Hindlimb muscle (tissue), 1 donor: ENCODE data around the gene C9orf72. TPM values are rescaled to one million over a fixed set of nuclear protein-coding genes. Genes with fewer than 3 reads are reported as not detected.

Experiments
- DNase-seq: peaks from one replicate; pipeline ENCODE4 v3.0.0-alpha.2; 2013
- polyA plus RNA-seq: library from polyadenylated mRNA; unstranded; fragments of 120-200 nt; gene quantifications from one replicate; pipeline ENCODE4 v1.2.1, GENCODE V29; 2013; ENCODE audit not compliant: insufficient read length

C9orf72 gene
- polyA plus RNA-seq, 1 donor = 17.7 TPM

DNA sequence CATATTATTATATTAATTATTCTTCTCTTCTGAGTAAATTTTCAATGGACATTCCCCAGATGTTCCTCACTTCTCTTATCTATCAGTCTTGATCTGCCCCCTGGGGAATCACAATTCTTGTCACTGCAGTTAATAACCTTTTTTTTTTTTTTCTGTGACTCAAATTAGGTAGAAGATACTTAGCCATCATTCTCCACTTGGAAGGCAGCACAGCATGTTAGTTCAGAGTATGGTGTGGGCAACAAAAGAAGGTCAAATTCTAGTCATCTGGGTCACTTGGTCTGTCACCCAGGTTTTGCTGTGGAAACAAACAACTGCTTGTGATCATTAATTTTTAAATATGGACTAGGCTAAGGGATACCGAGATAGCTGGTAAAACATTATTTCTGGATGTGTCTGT lies 35.5 kb downstream of the C9orf72 start:
- no peak for DNase-seq

DNA sequence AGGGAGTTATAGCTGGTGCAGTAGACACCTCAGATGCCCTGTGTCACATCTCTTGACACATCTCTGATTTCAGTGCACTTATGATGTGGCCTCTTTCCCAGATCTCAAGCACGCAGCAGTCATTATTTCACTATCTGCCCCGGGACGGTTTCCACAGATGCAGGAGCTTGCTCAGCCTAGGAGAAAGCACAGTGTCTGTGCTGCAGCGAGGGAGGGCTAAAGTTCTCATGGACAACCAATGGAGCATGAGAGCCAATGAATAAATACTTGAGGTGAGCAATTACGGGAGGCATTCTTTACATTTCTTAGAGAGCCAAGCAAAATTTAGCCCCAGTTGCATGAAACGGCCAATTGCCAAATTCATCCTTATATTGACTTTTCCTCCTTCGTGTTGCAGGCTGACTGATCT lies 36.2 kb downstream of the C9orf72 start:
- DNase-seq = no peak

- no peak for DNase-seq
Measured at GRCh38 chr9:27536168-27536567, 37.1 kb downstream of the C9orf72 start.

DNA sequence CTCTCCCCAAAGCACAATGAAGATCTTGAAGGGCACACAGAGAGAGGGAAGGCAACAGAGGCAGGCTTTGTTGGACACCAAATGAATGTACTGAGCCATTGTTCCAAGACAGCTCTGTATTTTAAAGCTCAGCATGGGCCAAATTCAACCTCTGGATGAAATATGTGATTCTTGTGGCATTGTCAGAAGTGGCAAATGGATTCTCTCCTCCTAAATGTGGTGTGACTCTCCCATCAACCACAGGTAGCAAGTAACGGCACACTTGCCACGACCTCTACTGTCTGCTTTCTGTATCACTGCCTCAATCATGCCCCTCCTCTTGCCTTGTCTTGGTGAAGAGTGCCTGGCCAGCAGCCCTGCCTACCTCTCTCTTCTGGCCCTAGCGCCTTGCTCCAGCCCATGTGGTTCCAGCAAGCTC lies 37.6 kb downstream of the C9orf72 start:
- no peak for DNase-seq

DNA sequence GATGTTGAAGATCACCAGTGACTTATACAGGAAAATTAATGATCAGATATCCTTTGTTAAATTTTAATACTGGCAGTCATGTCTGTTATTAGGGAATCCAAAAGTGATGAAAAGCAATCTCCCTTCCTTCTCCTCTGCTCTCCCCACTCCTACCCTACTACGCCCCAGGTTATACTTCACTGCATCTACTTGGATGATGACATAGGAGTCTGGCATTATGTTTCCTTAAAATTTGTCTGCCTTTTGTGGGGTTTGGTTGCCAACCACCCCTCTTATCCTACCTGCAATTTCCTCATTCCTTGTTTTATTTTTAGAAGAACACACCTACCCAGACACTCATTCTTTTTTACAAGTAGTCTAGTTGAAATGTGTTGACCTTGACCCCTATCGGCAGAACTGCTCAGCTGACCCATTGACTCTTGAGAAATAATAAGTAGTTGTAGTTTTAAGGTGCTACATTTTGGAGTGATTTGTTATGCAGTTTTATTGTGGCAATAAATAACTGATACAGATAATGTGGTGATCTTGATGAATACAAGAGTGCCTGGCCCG lies 38.5 kb downstream of the C9orf72 start:
- DNase-seq = no peak

GRCh38 chr9:27534131-27534530 lies 39.1 kb downstream of the C9orf72 start:
- no peak for DNase-seq

DNA sequence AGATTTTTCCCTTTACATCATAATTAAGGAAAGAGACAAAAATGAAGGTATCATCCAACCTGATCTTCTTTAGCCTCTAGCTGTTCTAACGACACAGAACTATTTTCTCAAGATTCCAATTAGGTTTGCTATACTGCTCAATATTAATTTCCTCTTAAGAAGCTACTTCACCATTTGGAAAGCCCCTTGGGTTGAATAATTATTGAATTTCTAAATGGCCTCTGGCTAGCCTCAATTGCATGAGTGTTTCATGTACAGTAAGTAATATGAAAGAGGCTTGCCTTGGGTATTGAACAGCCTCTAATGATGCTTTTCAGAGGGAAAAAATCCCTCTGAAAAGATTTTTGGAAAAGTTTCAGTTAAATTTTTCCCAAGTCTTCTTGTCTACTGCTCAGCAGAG lies 40.0 kb downstream of the C9orf72 start:
- DNase-seq = no peak

DNA sequence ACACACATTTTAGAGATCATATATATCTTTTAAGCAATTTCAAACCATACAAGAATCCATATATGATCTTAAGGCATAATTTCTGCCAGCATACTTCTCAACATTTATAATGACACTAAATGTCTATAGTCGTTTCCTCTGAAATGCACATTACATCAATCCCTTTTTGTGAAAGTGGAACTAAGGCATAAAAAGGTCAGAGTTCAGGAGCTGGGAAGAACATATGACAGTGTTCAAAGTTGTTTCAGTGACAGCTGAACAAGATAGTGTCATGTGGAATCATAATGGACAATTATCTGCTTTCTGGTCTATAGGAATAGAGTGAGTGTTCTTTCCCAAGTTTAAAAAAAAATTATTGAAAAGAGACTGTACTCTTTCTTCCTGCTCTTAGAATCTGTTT lies 41.2 kb downstream of the C9orf72 start:
- DNase-seq = no peak

DNA sequence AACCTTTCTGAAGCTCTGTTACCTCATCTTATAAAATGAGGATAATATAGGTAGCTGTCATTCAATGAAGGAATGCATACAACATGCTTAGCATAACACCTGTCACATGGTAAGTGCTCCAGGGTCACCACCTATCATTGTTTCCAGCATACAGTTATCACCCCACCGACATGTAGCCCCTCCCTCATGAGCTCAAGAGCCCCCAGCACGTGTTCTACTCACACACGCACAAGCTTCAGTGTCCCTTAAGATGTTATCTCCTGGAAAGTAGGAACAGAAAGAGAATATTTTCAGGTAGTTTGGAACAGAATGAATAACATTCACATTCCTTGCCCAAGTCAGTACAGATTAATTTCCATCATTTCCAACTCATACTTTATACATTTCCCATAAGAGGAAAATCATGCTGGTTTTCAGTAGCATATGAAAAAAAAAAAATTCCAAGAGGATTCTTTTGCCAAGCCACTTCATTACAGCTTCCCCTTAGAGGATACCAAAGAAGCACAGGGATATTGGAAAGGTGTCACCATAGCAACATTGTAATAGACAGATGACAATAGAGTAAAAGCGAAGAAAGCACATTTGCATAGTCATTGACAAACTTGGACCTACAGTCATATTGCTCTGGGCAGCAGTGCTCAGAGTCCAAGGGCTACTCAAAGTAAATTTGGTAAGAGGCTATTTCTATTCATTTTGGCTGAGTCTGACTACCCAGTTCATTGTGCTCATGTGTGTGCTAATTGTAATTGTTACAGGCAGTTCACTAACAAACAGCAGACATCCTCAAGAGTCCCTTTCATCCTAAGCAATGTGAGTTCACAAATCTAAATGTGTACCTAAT lies 42.1 kb downstream of the C9orf72 start:
- no peak for DNase-seq

DNA sequence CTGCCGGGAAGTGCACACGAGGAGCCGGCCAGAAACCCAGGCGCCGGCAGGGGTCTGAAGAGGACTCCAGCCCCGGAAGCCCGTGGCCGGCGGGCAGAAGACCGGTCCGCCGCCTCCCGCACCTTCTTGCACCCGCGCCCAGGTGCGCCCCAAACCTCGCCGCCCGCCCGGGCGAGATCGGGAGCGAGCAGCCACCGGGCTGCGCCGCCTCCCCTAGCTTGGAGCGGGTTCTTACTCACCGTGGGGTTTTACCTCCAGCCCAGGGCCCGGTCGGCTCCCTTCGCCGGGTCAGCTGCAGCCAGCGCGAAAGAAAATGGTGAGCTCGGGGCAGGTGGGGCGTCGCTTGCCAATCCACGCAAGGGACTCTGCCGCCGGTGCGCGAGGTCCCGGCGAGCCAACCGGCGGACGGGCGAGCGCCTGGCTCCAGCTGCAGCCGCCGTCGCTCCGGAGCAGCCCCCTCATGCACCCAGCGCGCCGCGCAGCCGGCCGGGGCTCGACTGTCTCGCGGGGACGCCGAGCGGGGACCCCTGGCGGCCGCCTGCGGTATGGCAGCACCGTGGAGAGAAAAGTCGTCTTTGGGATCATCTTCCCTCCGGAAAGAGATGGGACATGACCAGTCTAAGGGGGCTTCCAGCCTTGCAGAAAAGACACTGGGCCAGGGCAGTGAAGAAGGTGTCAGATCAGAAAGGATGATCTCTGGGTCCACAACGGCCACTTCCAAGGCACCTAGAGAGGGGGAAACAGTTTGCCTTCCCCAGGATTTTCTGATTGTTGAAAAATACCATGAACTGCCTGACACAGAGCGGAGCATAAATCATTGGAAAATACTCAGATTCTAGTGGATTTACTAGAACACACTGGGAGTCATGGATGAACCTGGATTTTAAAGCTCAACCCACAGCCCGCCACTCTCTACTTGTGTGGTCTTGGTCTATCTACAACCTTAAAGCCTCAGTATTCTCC lies 43.7 kb downstream of the C9orf72 start, which contains the start of gene MOB3B:
Gene MOB3B, minus strand, starts transcription at position 499 of the 963 bp plus-strand sequence. CDS start 74,264 bp downstream, outside the sequence.
- peak; percentile 85 for DNase-seq

DNA sequence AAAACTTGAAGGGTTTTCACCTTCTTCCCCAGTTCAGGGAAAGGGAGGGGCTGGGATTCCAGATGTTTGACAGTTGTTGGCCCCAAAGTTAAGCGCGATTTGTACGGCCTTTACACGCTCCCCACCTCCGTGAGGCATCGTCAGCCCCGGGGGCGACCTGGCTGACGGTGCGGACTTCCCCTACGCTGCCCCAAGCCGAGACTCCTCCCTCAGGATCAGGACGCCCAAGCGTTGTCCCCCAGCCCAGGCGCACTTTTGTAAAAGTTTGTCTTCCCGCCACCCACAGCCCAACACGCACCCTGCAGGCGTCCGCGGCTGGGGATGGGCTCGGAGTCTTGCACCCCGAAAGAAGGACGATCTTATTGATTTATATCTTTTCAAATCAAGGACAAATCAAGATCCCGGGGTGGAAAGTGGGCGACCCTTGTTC lies 44.4 kb downstream of the C9orf72 start:
- DNase-seq = peak; percentile 68

DNA sequence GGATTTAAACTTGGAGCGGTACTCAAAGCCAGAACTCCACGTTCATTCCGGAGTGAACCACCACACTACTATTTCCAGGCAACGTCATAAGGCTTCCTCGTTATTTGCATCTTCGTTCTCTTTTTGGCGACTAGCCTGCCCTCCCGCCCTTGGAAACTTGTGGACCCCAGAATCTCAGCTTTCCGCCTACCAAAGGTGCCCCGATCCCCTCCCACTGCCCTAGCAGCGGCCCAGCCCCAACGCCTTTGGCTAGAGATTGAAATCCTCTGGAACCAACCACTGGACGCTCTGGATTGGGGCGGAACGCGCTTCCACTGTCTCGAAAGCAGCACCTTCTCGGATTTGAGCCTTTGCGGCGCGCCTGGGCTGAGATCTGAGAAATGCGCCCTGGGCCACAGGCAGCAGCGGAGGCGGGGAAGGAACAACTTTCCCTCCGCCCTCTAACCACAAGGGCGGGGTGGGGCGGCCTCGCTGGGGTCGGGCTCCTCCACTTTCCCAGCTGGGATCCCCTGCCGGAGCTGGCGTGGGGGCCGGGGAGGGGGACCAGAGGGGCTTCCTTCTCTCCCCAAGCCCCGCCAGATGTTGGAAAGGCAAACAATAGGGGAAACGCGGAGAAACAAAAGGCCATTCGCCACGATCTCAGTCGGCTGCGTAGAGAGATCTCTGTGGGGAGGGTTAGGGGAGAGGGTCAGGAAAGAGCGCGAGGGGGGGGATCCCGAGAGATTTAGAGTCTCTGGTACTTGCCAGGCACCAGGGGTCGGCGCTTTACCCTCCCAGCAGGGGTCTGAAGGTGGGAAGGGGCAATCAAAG lies 45.0 kb downstream of the C9orf72 start:
- DNase-seq = peak; percentile 71

GRCh38 chr9:27527702-27528075 lies 45.6 kb downstream of the C9orf72 start:
- DNase-seq = no peak

GRCh38 chr9:27524236-27524635 lies 49.0 kb downstream of the C9orf72 start, which contains the start of gene IFNK:
Gene IFNK (plus strand): TSS chr9:27524290. CDS start chr9:27524337, 47 bp downstream.
- DNase-seq = no peak

- no peak for DNase-seq
Measured at GRCh38 chr9:27523141-27523540, 50.1 kb downstream of the C9orf72 start.

GRCh38 chr9:27520986-27521385 lies 52.3 kb downstream of the C9orf72 start:
- no peak for DNase-seq

DNA sequence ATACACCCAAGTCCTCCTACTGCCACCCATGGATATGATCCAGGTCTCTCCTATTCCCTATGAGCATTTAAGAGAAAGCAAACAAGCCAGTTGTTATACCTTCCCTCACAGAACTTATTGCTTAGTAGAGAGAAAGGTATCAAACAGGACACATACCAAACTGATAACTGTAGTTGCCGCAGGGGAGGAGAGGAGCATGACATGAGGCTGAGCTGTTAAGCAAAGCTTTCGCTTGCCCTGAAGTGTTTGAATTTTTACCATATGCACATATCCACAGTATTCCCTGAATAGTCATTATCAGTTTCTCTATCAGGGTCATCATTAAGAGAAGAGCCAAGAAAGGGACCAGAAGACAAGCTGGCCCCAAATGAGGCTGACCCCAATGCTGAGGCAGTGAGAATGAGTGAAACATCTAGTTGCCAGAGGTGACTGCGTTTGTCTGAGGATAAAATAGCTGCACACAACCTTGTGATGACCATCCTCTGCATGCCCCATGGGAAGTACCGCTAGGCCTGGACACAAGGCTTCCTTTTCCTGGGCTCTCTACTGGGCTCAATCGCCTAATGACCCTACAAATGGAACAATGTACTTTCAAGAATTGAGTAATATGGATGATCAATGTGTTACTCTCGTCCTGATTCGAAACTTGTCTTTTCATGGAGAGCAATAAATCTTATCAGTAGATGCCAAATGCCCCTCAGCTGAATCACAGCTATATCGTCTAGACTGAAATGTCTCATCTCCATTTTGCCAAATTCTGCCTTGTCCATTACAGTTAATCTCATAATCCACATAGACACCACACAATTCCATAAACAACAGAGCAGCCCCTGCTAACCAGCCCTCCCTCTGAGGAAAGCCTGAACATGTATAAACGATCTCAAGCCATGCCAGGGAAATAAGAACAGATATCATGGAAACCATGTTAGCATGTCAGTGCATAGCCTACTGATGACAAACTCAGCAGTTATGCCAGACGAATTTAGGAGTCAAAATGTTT lies 53.5 kb downstream of the C9orf72 start:
- DNase-seq = no peak

- DNase-seq = no peak
Measured at GRCh38 chr9:27518809-27519208, 54.5 kb downstream of the C9orf72 start.

DNA sequence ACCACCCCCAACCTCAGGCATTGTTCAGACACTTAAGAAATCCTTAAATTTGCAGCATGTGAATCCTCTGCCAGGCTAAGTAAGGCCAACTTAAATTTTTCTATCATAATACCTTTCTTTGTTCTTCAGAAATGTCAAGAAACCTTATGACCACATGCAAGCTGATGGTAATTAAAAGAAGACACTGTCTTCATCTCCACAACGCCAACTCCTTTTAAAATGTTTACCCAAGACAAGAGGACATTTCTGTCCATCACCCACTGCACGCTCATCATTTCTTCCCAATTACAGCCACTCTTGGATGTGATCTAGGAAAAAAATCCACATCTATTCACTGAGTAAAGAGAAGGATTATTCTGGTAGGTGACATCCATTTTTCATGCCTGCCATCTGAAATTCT lies 55.3 kb downstream of the C9orf72 start:
- no peak for DNase-seq

GRCh38 chr9:27514551-27514950 lies 58.7 kb downstream of the C9orf72 start:
- DNase-seq = peak; percentile 48

GRCh38 chr9:27511771-27512170 lies 61.5 kb downstream of the C9orf72 start:
- no peak for DNase-seq
